ENCODE results near the gene RBM24.

The RBM24 gene

DNA sequence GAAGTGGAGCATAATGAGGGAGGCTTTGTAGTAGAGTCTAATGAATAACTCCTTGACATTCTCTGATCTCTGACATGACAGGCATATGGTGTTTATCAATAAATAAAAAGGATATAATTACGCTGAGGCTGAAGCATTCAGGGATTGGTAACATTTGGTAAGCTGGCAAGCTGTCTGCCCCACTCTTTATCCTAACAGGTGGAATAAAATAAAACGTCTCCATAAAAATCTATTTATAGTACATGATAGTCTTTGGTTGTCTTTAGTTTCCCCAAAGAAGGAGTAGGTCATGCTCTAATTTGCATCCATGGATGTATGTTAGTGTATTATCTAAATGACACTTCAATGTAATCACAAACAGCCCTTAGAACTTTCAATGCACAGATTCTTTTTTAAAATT lies 30.9 kb upstream of the RBM24 start:
- Histone ChIP-seq H3K36me3 (replicated peaks; ENCODE audit: insufficient read depth, low read length) (no peaks in the 10 kb centered on the region), H3K9me3 (replicated peaks; ENCODE audit: insufficient read depth, low read length) (no peaks in the 10 kb centered on the region), H4K20me1 (ENCODE audit: insufficient read depth, low read length) (no peaks in the 10 kb centered on the region), H3K9me2 (replicated peaks; ENCODE audit: insufficient read depth, low read length) (no peaks in the 10 kb centered on the region), H3K4me1 (ENCODE audit: low read length) (no peaks in the 10 kb centered on the region), H3K79me2 (ENCODE audit: low read length) (no peaks in the 10 kb centered on the region), H2AFZ (ENCODE audit: low read length) (no peak overlapping the region), H3F3A (ENCODE audit: insufficient read depth, low read length) (no peaks in the 10 kb centered on the region), H3K27me3 (replicated peaks; ENCODE audit: insufficient read depth, low read length) (no peaks in the 10 kb centered on the region), H3K4me3 (ENCODE audit: low read length) (no peak overlapping the region), H3K27ac (ENCODE audit: low read length) (no peak overlapping the region), H3K4me2 (ENCODE audit: low read depth, low read length) (no peak overlapping the region), H3K9ac (ENCODE audit: low read length) (no peak overlapping the region)
- TF ChIP-seq EZH2 (optimal IDR thresholded peaks at IDR 0.05; ENCODE audit: low read depth, low read length) (no peak), EZH2phosphoT487 (IDR thresholded peaks at IDR 0.05; ENCODE audit: low read length) (no peak)
- TF ChIP-seq, protein P1, sequence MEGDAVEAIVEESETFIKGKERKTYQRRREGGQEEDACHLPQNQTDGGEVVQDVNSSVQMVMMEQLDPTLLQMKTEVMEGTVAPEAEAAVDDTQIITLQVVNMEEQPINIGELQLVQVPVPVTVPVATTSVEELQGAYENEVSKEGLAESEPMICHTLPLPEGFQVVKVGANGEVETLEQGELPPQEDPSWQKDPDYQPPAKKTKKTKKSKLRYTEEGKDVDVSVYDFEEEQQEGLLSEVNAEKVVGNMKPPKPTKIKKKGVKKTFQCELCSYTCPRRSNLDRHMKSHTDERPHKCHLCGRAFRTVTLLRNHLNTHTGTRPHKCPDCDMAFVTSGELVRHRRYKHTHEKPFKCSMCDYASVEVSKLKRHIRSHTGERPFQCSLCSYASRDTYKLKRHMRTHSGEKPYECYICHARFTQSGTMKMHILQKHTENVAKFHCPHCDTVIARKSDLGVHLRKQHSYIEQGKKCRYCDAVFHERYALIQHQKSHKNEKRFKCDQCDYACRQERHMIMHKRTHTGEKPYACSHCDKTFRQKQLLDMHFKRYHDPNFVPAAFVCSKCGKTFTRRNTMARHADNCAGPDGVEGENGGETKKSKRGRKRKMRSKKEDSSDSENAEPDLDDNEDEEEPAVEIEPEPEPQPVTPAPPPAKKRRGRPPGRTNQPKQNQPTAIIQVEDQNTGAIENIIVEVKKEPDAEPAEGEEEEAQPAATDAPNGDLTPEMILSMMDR (IDR thresholded peaks at IDR 0.05; ENCODE audit: low read length): no peak
- no peak for DNase-seq

DNA sequence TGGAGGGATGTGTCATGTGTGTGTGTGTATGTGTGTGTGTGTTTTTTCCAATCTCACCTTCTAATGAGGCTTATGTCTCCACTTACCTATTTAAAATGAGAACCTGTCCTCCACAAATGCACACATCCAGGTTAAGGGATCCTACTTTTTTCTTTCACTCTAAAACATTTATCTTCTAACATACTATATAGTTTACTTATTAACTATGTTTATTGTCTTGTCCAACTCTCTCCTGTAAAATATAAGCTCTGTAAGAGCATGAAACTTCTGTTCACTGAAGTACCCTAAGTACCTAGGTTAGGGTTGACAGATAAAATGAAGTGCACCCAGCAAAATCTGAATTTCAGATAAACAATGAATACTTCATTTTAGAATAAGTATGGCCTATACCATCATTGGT lies 29.2 kb upstream of the RBM24 start:
- DNase-seq: no peak
- H3K27me3 ChIP-seq (replicated peaks; ENCODE audit: insufficient read depth, low read length): no peaks in the 10 kb centered on the region
- no peak overlapping the region for H3K27ac ChIP-seq (ENCODE audit: low read length)
- H3K79me2 ChIP-seq (ENCODE audit: low read length): no peaks in the 10 kb centered on the region
- H3K9me2 ChIP-seq (replicated peaks; ENCODE audit: insufficient read depth, low read length): no peaks in the 10 kb centered on the region
- no peaks in the 10 kb centered on the region for H3F3A ChIP-seq (ENCODE audit: insufficient read depth, low read length)
- no peaks in the 10 kb centered on the region for H3K36me3 ChIP-seq (replicated peaks; ENCODE audit: insufficient read depth, low read length)
- H3K4me1 ChIP-seq (ENCODE audit: low read length): no peaks in the 10 kb centered on the region
- no peak overlapping the region for H3K4me2 ChIP-seq (ENCODE audit: low read depth, low read length)
- H3K9ac ChIP-seq (ENCODE audit: low read length): no peak overlapping the region
- no peak overlapping the region for H3K4me3 ChIP-seq (ENCODE audit: low read length)
- TF ChIP-seq EZH2 (optimal IDR thresholded peaks at IDR 0.05; ENCODE audit: low read depth, low read length): no peak
- no peak for TF ChIP-seq EZH2phosphoT487 (IDR thresholded peaks at IDR 0.05; ENCODE audit: low read length)
- TF ChIP-seq, protein P1 (IDR thresholded peaks at IDR 0.05; ENCODE audit: low read length): no peak
- H3K9me3 ChIP-seq (replicated peaks; ENCODE audit: insufficient read depth, low read length): no peaks in the 10 kb centered on the region
- no peaks in the 10 kb centered on the region for H4K20me1 ChIP-seq (ENCODE audit: insufficient read depth, low read length)
- H2AFZ ChIP-seq (ENCODE audit: low read length): no peak overlapping the region

DNA sequence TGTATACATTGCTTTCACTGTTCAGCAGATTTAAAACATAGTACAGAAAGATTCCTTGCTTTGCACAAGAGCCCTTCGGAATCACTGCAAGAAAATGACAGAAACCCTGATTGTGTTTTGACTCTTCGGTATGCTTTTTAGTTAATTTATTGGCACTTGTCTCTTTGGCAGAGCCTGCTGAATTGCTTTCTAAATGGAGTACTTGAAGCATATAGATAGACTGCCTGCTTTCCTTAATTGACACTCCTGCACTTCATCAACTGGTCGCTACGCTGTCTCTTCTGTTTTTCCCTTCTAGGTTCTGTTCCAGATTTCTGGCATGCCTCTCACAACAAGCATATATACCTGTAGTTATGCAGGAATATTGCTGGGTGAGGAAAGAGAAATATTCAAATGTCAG lies 22.4 kb upstream of the RBM24 start:
- no peaks in the 10 kb centered on the region for H4K20me1 ChIP-seq (ENCODE audit: insufficient read depth, low read length)
- no peaks in the 10 kb centered on the region for H3K9me3 ChIP-seq (replicated peaks; ENCODE audit: insufficient read depth, low read length)
- H3F3A ChIP-seq (ENCODE audit: insufficient read depth, low read length): no peaks in the 10 kb centered on the region
- H3K79me2 ChIP-seq (ENCODE audit: low read length): no peaks in the 10 kb centered on the region
- H3K4me2 ChIP-seq (ENCODE audit: low read depth, low read length): no peak overlapping the region
- no peak overlapping the region for H3K27ac ChIP-seq (ENCODE audit: low read length)
- H3K9ac ChIP-seq (ENCODE audit: low read length): no peak overlapping the region
- no peak overlapping the region for H3K4me3 ChIP-seq (ENCODE audit: low read length)
- no peaks in the 10 kb centered on the region for H3K36me3 ChIP-seq (replicated peaks; ENCODE audit: insufficient read depth, low read length)
- no peaks in the 10 kb centered on the region for H3K9me2 ChIP-seq (replicated peaks; ENCODE audit: insufficient read depth, low read length)
- H3K4me1 ChIP-seq (ENCODE audit: low read length): no peaks in the 10 kb centered on the region
- no peak for TF ChIP-seq EZH2phosphoT487 (IDR thresholded peaks at IDR 0.05; ENCODE audit: low read length)
- TF ChIP-seq, protein P1 (IDR thresholded peaks at IDR 0.05; ENCODE audit: low read length): no peak
- no peak for DNase-seq
- no peak overlapping the region for H2AFZ ChIP-seq (ENCODE audit: low read length)
- H3K27me3 ChIP-seq (replicated peaks; ENCODE audit: insufficient read depth, low read length): no peaks in the 10 kb centered on the region

Measured in MM.1S (cell line).